Measurements from ENCODE around the gene TNFAIP2. TPM values are rescaled to one million over a fixed set of nuclear protein-coding genes. Genes with fewer than 3 reads are reported as not detected.

TNFAIP2 gene
- total and polyA plus RNA-seq, 9 of the 15 experiments (the other 6 are each of a cell fraction or from before 2014, with no cell fraction given) = 22.6 to 68.6 (median 44.6) TPM

- no peaks in the 10 kb centered on the region for H3K9me1 ChIP-seq (ENCODE audit: control insufficient read depth, insufficient read depth, low read length)
- ChIA-PET POLR2A (interaction anchor here (0.5 to 1.3 kb wide), 5 partner anchors 8 to 279 kb away, joined by 3 to 4 read pairs (median 3); no protein-coding TSS in a partner anchor), CTCF (ENCODE audit: low intra/inter-chr PET ratio) (no interaction called here)
- peaks cover 46 to 86% of the 10 kb centered on the region in 2 experiments for H3K4me1 ChIP-seq (replicated peaks in 1 of 2; ENCODE audit: control insufficient read depth in 2 of 2, insufficient read depth in 2 of 2, low read length in 2 of 2)
- intact Hi-C loops (cut with micrococcal nuclease) (no loop called here), in situ Hi-C loops (cut with MboI) (no loop called here)
- no peak overlapping the region for H2AFZ ChIP-seq (ENCODE audit: low read depth, low read length)
- 66% methylated on average over 14 of the region's 14 CpGs for WGBS (ENCODE audit: insufficient coverage, low coverage, missing lambda C conversion rate)
- peak overlapping the region; percentile 65; the same call in 1 of the 3 replicates for H3K27ac ChIP-seq (ENCODE audit: extremely low read depth, low read depth, low read length)
- no peak for DNase-seq (ENCODE audit: extremely low read depth in 1 of 4, low spot score in 3 of 4)
- H3K79me2 ChIP-seq (ENCODE audit: control insufficient read depth, insufficient read depth, low read length) = no peaks in the 10 kb centered on the region; the same call in 1 of the 3 replicates
- no peaks in the 10 kb centered on the region for H3K36me3 ChIP-seq (ENCODE audit: control insufficient read depth, insufficient read depth, low read length)
- H3K4me3 ChIP-seq = no peak overlapping the region
- no peaks in the 10 kb centered on the region for H3K27me3 ChIP-seq (ENCODE audit: control insufficient read depth in 2 of 2, insufficient read depth in 2 of 2, low read length in 2 of 2)
- TF ChIP-seq, protein P1, sequence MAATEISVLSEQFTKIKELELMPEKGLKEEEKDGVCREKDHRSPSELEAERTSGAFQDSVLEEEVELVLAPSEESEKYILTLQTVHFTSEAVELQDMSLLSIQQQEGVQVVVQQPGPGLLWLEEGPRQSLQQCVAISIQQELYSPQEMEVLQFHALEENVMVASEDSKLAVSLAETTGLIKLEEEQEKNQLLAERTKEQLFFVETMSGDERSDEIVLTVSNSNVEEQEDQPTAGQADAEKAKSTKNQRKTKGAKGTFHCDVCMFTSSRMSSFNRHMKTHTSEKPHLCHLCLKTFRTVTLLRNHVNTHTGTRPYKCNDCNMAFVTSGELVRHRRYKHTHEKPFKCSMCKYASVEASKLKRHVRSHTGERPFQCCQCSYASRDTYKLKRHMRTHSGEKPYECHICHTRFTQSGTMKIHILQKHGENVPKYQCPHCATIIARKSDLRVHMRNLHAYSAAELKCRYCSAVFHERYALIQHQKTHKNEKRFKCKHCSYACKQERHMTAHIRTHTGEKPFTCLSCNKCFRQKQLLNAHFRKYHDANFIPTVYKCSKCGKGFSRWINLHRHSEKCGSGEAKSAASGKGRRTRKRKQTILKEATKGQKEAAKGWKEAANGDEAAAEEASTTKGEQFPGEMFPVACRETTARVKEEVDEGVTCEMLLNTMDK (IDR thresholded peaks at IDR 0.05; ENCODE audit: borderline replicate concordance, insufficient read depth, low read depth, low read length, poor library complexity, severe bottlenecking) = no peak
- no peak for TF ChIP-seq ZNF384 (IDR thresholded peaks at IDR 0.05; ENCODE audit: low read depth, low read length)
- TF ChIP-seq POLR3G (IDR thresholded peaks at IDR 0.05; ENCODE audit: extremely low read depth, insufficient read length, insufficient replicate concordance) = no peak
- no peak for TF ChIP-seq SREBF1 (IDR thresholded peaks at IDR 0.05; ENCODE audit: borderline replicate concordance, low read depth, low read length)
- no peak for TF ChIP-seq PML (IDR thresholded peaks at IDR 0.05; ENCODE audit: low read length)
- no peak for TF ChIP-seq VEZF1 (CRISPR knock-in tag; IDR thresholded peaks at IDR 0.05)
- TF ChIP-seq, protein P2, sequence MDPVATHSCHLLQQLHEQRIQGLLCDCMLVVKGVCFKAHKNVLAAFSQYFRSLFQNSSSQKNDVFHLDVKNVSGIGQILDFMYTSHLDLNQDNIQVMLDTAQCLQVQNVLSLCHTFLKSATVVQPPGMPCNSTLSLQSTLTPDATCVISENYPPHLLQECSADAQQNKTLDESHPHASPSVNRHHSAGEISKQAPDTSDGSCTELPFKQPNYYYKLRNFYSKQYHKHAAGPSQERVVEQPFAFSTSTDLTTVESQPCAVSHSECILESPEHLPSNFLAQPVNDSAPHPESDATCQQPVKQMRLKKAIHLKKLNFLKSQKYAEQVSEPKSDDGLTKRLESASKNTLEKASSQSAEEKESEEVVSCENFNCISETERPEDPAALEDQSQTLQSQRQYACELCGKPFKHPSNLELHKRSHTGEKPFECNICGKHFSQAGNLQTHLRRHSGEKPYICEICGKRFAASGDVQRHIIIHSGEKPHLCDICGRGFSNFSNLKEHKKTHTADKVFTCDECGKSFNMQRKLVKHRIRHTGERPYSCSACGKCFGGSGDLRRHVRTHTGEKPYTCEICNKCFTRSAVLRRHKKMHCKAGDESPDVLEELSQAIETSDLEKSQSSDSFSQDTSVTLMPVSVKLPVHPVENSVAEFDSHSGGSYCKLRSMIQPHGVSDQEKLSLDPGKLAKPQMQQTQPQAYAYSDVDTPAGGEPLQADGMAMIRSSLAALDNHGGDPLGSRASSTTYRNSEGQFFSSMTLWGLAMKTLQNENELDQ (CRISPR knock-in tag; IDR thresholded peaks at IDR 0.05; ENCODE audit: borderline replicate concordance) = no peak
- TF ChIP-seq ZNF707 (CRISPR knock-in tag; conservative IDR thresholded peaks at IDR 0.05) = no peak
- TF ChIP-seq MBD1 (CRISPR knock-in tag; IDR thresholded peaks at IDR 0.05) = no peak
- TF ChIP-seq SMARCA5 (IDR thresholded peaks at IDR 0.05) = no peak
- TF ChIP-seq TAF9B (IDR thresholded peaks at IDR 0.05; ENCODE audit: partially characterized antibody) = no peak
- H3K9me3 ChIP-seq (replicated peaks; ENCODE audit: control insufficient read depth, insufficient read depth, low read depth, low read length) = no peaks in the 10 kb centered on the region
- no peaks in the 10 kb centered on the region for H4K20me1 ChIP-seq (replicated peaks; ENCODE audit: control insufficient read depth, insufficient read depth, low read length)
- no peak for FAIRE-seq
- H3K9ac ChIP-seq (ENCODE audit: insufficient read depth in 1 of 2, low read depth in 2 of 2, low read length in 2 of 2) = peak overlapping the region in 1 of 2 experiments; percentile 87; a peak in 2 of 4 replicates
- ATAC-seq = no peak
- 0 out of 2 replicates have a peak overlapping the region, but pooled peaks have one; percentile 1 for H3K4me2 ChIP-seq (ENCODE audit: insufficient read depth, low read length)
- BruUV-seq (replicated peaks) = no TSS peak
These were observed 12.5 kb upstream of the TNFAIP2 start for GRCh38 chr14:103110681-103111231.

Measured in K562 (cell line).